Esophagus squamous epithelium (tissue), 4 donors: ENCODE data around the gene ASTN2.

Experiments
- CTCF ChIP-seq, 6 experiments: fragments of 450-650 bp in 4 of 6; fragments of 200-600 bp in 2 of 6; sonication (generic) in 2 of 6; IDR thresholded peaks; one replicate each; pipeline ENCODE4 v1.5.1; 2016 to 2019; ENCODE audit warnings: antibody characterized with exemption in 6 of 6, mild to moderate bottlenecking in 4 of 6, moderate library complexity in 4 of 6
- POLR2A ChIP-seq, 4 donors: fragments of 450-650 bp; IDR thresholded peaks; one replicate each; pipeline ENCODE4 v1.6.1; 2017; ENCODE audit warnings: antibody characterized with exemption in 4 of 4, mild to moderate bottlenecking in 4 of 4, moderate library complexity in 3 of 4

- TF ChIP-seq CTCF (IDR thresholded peaks at IDR 0.05) = no peak
- TF ChIP-seq POLR2A (IDR thresholded peaks at IDR 0.05) = no peak
These were observed 618.2 kb downstream of the ASTN2 start for GRCh38 chr9:116796669-116797068.
